HCT116 (cell line): ENCODE data around the gene MYEOV.

Experiments
- ZFX ChIP-seq: fragments of 450-650 bp; IDR thresholded peaks from 2 replicates; pipeline ENCODE4 v1.6.1; 2017
- TF ChIP-seq, protein P1 (sequence below), 3 experiments: fragments of 200-600 bp in 1 of 3; sonication (generic) in 1 of 3; IDR thresholded peaks in 2 of 3; conservative IDR thresholded peaks in 1 of 3; 2 replicates each; pipeline ENCODE4 v1.5.1; 2012 to 2017; ENCODE audit warnings: low read depth in 2 of 3, low read length in 2 of 3, antibody characterized with exemption in 1 of 3, borderline replicate concordance in 1 of 3, control low read depth in 1 of 3, mild to moderate bottlenecking in 1 of 3, mixed read lengths in 1 of 3, mixed run types in 1 of 3, moderate library complexity in 1 of 3; ENCODE audit not compliant: insufficient read depth in 1 of 3

DNA sequence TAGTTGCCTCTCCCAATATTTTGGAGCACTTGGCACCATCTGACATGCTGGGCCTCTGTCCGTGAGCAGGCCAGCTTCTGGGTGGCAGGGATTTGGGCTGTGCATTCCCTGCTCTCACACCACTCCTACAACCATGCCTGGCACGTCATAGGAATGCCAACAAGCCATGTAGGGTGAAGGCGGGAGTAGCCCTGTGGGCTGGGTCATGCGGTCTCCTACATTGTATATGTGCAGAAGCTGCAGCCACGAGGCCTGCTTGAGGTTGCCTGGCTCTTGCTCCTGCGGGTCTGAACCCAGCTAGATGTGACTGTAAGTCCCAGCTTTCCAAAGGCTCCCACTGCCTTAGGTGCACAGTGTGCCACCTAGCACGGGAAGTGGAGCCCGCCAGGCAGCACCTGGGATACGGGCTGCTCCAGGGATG lies 14.5 kb downstream of the MYEOV start:
- TF ChIP-seq, protein P1, sequence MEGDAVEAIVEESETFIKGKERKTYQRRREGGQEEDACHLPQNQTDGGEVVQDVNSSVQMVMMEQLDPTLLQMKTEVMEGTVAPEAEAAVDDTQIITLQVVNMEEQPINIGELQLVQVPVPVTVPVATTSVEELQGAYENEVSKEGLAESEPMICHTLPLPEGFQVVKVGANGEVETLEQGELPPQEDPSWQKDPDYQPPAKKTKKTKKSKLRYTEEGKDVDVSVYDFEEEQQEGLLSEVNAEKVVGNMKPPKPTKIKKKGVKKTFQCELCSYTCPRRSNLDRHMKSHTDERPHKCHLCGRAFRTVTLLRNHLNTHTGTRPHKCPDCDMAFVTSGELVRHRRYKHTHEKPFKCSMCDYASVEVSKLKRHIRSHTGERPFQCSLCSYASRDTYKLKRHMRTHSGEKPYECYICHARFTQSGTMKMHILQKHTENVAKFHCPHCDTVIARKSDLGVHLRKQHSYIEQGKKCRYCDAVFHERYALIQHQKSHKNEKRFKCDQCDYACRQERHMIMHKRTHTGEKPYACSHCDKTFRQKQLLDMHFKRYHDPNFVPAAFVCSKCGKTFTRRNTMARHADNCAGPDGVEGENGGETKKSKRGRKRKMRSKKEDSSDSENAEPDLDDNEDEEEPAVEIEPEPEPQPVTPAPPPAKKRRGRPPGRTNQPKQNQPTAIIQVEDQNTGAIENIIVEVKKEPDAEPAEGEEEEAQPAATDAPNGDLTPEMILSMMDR (IDR thresholded peaks at IDR 0.05 in 2 of 3, conservative IDR thresholded peaks at IDR 0.05 in 1 of 3; ENCODE audit: borderline replicate concordance in 1 of 3, insufficient read depth in 1 of 3, low read depth in 2 of 3, low read length in 2 of 3) = no peak
- no peak for TF ChIP-seq ZFX
